PFSK-1 (cell line): ENCODE data around the gene HSF2BP. TPM values are rescaled to one million over a fixed set of nuclear protein-coding genes. Genes with fewer than 3 reads are reported as not detected.

Experiments
- FOXP2 ChIP-seq: optimal IDR thresholded peaks from 2 replicates; pipeline ENCODE3; 2011; ENCODE audit warnings: borderline replicate concordance, control low read depth, inconsistent platforms; ENCODE audit not compliant: insufficient read depth; ENCODE audit errors: extremely low read length, extremely low read depth
- POLR2AphosphoS5 ChIP-seq: IDR thresholded peaks from 2 replicates; pipeline ENCODE4 v1.6.1; 2012; ENCODE audit warnings: low read depth, mild to moderate bottlenecking, control low read depth, low read length, moderate library complexity
- SIN3A ChIP-seq: IDR thresholded peaks from 2 replicates; pipeline ENCODE4 v1.6.1; 2012; ENCODE audit warnings: mild to moderate bottlenecking, low read length, moderate library complexity, borderline replicate concordance; ENCODE audit not compliant: insufficient read depth
- TAF1 ChIP-seq: IDR thresholded peaks from 2 replicates; pipeline ENCODE4 v1.6.1; 2012; ENCODE audit warnings: low read length, control low read depth, borderline replicate concordance; ENCODE audit not compliant: insufficient read depth
- polyA plus RNA-seq: library from polyadenylated mRNA; unstranded; fragments of >200 nt; gene quantifications from one replicate; pipeline ENCODE4 v1.2.1, GENCODE V29; 2012; ENCODE audit warnings: low read depth, missing spikeins; ENCODE audit not compliant: insufficient read length
- TF ChIP-seq, protein P1 (sequence below), 2 experiments: IDR thresholded peaks; 2 replicates each; pipeline versions ENCODE4 v1.6.1 to v1.8.0; 2011 to 2012; ENCODE audit warnings: low read depth in 2 of 2, low read length in 2 of 2, control low read depth in 1 of 2, inconsistent platforms in 1 of 2, mild to moderate bottlenecking in 1 of 2, moderate library complexity in 1 of 2; ENCODE audit not compliant: insufficient read depth in 1 of 2

The HSF2BP gene
- 0.58 TPM for polyA plus RNA-seq

- TF ChIP-seq, protein P1, sequence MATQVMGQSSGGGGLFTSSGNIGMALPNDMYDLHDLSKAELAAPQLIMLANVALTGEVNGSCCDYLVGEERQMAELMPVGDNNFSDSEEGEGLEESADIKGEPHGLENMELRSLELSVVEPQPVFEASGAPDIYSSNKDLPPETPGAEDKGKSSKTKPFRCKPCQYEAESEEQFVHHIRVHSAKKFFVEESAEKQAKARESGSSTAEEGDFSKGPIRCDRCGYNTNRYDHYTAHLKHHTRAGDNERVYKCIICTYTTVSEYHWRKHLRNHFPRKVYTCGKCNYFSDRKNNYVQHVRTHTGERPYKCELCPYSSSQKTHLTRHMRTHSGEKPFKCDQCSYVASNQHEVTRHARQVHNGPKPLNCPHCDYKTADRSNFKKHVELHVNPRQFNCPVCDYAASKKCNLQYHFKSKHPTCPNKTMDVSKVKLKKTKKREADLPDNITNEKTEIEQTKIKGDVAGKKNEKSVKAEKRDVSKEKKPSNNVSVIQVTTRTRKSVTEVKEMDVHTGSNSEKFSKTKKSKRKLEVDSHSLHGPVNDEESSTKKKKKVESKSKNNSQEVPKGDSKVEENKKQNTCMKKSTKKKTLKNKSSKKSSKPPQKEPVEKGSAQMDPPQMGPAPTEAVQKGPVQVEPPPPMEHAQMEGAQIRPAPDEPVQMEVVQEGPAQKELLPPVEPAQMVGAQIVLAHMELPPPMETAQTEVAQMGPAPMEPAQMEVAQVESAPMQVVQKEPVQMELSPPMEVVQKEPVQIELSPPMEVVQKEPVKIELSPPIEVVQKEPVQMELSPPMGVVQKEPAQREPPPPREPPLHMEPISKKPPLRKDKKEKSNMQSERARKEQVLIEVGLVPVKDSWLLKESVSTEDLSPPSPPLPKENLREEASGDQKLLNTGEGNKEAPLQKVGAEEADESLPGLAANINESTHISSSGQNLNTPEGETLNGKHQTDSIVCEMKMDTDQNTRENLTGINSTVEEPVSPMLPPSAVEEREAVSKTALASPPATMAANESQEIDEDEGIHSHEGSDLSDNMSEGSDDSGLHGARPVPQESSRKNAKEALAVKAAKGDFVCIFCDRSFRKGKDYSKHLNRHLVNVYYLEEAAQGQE (IDR thresholded peaks at IDR 0.05; ENCODE audit: insufficient read depth in 1 of 2, low read depth in 2 of 2, low read length in 2 of 2): peak in 1 of 2 experiments; percentile 55; a peak in 1 of 4 replicates
- TF ChIP-seq SIN3A: peak; percentile 12; the same call in 1 of the 2 replicates
- TF ChIP-seq FOXP2: peak; percentile 95
- peak; percentile 57; the same call in 1 of the 2 replicates for TF ChIP-seq POLR2AphosphoS5
- peak; percentile 94 for TF ChIP-seq TAF1
These were observed at the start of gene HSF2BP, which contains the start of gene RRP1B for GRCh38 chr21:43659136-43660000. HSF2BP (minus strand) TSS chr21:43659488; CDS start chr21:43658096, 1,392 bp downstream. RRP1B (plus strand) TSS chr21:43659560; CDS start chr21:43659665, 105 bp downstream.

- TF ChIP-seq SIN3A (no peak), TAF1 (no peak), FOXP2 (no peak), POLR2AphosphoS5 (no peak)
- TF ChIP-seq, protein P1 (IDR thresholded peaks at IDR 0.05; ENCODE audit: insufficient read depth in 1 of 2, low read depth in 2 of 2, low read length in 2 of 2): no peak
These were observed 49.6 kb upstream of the HSF2BP start for GRCh38 chr21:43708745-43709381.

DNA sequence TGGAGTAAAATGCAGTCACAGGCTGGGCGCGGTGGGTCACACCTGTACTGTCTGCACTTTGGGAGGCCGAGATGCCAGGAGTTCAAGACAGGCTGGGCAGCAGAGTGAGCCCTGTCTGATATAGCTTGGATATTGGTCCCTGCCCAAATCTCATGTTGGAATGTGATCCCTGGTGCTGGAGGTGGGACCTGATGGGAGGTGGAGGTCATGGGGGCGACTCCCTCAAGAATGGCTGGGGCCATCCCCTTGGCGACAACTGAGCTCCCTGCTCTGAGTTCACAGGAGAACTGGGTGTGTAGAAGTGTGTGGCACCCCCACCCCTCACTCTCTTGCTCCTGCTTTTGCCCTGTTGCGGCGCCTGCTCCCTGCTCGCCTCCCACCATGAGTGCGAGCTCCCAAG, 48.2 kb upstream of the HSF2BP start:
- TF ChIP-seq SIN3A (no peak), FOXP2 (no peak), POLR2AphosphoS5 (no peak), TAF1 (no peak)
- TF ChIP-seq, protein P1 (IDR thresholded peaks at IDR 0.05; ENCODE audit: insufficient read depth in 1 of 2, low read depth in 2 of 2, low read length in 2 of 2): no peak

DNA sequence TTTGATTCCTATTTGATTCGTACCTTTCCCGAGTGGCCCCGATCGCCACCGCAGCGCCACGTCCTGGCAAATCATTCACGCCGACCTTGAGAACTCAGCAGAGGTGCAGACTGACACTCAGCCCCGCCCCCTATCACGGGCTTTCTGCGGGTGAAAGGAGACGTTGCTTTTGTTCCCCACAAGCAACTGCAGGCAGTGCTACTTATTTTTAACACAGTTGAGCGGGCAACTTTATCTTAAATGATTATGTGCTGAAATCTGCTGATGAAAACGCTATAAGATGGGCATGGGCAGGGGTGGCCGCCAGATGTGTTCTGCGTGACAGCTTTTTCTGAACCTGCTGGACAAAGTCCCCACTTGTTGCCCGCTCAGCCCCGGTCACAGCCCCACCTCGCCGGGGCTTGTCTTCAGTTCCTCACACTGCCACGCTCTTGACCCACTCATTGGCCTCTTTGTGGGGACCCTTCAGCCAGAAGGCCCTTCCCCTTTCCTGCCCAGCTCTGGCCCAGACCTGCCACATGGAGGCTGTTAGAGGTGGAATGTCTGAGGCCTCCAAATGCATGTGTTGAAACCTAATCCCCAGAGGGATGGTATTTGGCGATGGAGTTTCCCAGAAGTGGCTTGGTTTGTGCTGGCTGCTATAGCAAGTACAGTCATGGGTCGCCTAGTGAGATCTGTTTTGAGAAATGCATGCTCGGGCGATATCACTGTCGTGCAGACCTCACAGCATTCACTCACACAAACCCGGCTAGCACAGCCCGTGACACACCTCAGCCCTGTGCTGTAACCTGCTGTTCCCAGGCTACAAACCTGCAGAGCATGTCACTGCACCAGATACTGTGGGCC, 44.0 kb upstream of the HSF2BP start:
- no peak for TF ChIP-seq POLR2AphosphoS5
- TF ChIP-seq, protein P1 (IDR thresholded peaks at IDR 0.05; ENCODE audit: insufficient read depth in 1 of 2, low read depth in 2 of 2, low read length in 2 of 2): no peak
- TF ChIP-seq SIN3A: no peak
